Measurements from ENCODE around the gene NTF4. TPM values are rescaled to one million over a fixed set of nuclear protein-coding genes. Genes with fewer than 3 reads are reported as not detected.

NTF4 gene
- total and polyA plus RNA-seq, 2 of the 8 experiments (the other 6 are each of a cell fraction or from before 2014, with no cell fraction given) = 3.1 to 6.5 TPM

DNA sequence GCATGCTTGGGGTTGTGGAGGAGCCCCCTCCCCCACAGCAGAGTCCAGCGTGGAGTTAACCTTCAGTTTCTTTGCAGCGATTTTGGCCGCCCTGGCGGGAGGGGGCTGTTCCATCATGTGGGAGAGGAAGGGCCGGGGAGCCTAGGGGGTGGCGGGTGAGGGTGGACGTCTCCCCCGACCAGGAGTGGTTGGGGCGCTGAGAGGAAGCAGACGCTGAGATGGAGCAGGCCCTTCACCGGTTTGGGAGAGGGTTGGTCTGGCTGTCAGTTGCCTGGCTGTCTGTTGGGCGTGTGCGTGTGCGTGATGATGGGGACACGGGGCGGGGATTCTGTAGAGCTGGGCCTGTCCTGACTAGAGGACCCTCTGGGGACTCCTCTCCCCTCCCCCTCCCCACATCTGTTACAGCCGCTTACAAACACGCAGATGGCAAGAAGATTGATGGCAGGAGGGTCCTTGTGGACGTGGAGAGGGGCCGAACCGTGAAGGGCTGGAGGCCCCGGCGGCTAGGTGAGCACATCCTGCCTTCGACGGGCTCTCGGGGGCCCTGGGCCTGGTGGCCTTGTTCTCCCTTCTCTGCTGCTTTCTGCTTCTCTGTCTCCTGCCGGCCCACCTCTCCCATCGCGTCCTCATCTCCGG lies 39.7 kb upstream of the NTF4 start (continued):
- TF ChIP-seq, protein P1, sequence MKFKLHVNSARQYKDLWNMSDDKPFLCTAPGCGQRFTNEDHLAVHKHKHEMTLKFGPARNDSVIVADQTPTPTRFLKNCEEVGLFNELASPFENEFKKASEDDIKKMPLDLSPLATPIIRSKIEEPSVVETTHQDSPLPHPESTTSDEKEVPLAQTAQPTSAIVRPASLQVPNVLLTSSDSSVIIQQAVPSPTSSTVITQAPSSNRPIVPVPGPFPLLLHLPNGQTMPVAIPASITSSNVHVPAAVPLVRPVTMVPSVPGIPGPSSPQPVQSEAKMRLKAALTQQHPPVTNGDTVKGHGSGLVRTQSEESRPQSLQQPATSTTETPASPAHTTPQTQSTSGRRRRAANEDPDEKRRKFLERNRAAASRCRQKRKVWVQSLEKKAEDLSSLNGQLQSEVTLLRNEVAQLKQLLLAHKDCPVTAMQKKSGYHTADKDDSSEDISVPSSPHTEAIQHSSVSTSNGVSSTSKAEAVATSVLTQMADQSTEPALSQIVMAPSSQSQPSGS (IDR thresholded peaks at IDR 0.05; ENCODE audit: low read length) = no peak
- TF ChIP-seq, protein P2, sequence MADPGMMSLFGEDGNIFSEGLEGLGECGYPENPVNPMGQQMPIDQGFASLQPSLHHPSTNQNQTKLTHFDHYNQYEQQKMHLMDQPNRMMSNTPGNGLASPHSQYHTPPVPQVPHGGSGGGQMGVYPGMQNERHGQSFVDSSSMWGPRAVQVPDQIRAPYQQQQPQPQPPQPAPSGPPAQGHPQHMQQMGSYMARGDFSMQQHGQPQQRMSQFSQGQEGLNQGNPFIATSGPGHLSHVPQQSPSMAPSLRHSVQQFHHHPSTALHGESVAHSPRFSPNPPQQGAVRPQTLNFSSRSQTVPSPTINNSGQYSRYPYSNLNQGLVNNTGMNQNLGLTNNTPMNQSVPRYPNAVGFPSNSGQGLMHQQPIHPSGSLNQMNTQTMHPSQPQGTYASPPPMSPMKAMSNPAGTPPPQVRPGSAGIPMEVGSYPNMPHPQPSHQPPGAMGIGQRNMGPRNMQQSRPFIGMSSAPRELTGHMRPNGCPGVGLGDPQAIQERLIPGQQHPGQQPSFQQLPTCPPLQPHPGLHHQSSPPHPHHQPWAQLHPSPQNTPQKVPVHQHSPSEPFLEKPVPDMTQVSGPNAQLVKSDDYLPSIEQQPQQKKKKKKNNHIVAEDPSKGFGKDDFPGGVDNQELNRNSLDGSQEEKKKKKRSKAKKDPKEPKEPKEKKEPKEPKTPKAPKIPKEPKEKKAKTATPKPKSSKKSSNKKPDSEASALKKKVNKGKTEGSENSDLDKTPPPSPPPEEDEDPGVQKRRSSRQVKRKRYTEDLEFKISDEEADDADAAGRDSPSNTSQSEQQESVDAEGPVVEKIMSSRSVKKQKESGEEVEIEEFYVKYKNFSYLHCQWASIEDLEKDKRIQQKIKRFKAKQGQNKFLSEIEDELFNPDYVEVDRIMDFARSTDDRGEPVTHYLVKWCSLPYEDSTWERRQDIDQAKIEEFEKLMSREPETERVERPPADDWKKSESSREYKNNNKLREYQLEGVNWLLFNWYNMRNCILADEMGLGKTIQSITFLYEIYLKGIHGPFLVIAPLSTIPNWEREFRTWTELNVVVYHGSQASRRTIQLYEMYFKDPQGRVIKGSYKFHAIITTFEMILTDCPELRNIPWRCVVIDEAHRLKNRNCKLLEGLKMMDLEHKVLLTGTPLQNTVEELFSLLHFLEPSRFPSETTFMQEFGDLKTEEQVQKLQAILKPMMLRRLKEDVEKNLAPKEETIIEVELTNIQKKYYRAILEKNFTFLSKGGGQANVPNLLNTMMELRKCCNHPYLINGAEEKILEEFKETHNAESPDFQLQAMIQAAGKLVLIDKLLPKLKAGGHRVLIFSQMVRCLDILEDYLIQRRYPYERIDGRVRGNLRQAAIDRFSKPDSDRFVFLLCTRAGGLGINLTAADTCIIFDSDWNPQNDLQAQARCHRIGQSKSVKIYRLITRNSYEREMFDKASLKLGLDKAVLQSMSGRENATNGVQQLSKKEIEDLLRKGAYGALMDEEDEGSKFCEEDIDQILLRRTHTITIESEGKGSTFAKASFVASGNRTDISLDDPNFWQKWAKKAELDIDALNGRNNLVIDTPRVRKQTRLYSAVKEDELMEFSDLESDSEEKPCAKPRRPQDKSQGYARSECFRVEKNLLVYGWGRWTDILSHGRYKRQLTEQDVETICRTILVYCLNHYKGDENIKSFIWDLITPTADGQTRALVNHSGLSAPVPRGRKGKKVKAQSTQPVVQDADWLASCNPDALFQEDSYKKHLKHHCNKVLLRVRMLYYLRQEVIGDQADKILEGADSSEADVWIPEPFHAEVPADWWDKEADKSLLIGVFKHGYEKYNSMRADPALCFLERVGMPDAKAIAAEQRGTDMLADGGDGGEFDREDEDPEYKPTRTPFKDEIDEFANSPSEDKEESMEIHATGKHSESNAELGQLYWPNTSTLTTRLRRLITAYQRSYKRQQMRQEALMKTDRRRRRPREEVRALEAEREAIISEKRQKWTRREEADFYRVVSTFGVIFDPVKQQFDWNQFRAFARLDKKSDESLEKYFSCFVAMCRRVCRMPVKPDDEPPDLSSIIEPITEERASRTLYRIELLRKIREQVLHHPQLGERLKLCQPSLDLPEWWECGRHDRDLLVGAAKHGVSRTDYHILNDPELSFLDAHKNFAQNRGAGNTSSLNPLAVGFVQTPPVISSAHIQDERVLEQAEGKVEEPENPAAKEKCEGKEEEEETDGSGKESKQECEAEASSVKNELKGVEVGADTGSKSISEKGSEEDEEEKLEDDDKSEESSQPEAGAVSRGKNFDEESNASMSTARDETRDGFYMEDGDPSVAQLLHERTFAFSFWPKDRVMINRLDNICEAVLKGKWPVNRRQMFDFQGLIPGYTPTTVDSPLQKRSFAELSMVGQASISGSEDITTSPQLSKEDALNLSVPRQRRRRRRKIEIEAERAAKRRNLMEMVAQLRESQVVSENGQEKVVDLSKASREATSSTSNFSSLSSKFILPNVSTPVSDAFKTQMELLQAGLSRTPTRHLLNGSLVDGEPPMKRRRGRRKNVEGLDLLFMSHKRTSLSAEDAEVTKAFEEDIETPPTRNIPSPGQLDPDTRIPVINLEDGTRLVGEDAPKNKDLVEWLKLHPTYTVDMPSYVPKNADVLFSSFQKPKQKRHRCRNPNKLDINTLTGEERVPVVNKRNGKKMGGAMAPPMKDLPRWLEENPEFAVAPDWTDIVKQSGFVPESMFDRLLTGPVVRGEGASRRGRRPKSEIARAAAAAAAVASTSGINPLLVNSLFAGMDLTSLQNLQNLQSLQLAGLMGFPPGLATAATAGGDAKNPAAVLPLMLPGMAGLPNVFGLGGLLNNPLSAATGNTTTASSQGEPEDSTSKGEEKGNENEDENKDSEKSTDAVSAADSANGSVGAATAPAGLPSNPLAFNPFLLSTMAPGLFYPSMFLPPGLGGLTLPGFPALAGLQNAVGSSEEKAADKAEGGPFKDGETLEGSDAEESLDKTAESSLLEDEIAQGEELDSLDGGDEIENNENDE (IDR thresholded peaks at IDR 0.05; ENCODE audit: insufficient replicate concordance, low read length) = no peak
- TF ChIP-seq TAF1 (IDR thresholded peaks at IDR 0.05; ENCODE audit: low read depth, low read length) = no peak
- TF ChIP-seq CHD2 (IDR thresholded peaks at IDR 0.05; ENCODE audit: low read length) = no peak
- TF ChIP-seq ZNF274 (IDR thresholded peaks at IDR 0.05; ENCODE audit: borderline replicate concordance, extremely low read depth, low read length) = no peak
- no peak for TF ChIP-seq ASH2L (IDR thresholded peaks at IDR 0.05; ENCODE audit: low read length)
- no peak for TF ChIP-seq JUND (IDR thresholded peaks at IDR 0.05; ENCODE audit: low read length)
- TF ChIP-seq JUN (IDR thresholded peaks at IDR 0.05; ENCODE audit: low read depth, low read length) = no peak
- TF ChIP-seq RXRA (IDR thresholded peaks at IDR 0.05; ENCODE audit: insufficient read depth, low read depth, low read length) = no peak
- no peak for TF ChIP-seq EGR1 (IDR thresholded peaks at IDR 0.05; ENCODE audit: borderline replicate concordance, low read depth, low read length)

All from H1 (cell line).